SH-SY5Y (cell line): ENCODE data around the gene TICAM1.

Source experiments
- GATA2 ChIP-seq: IDR thresholded peaks from 2 replicates; pipeline ENCODE4 v1.6.1; 2011; ENCODE audit warnings: mild to moderate bottlenecking, low read depth, low read length
- GATA3 ChIP-seq: IDR thresholded peaks from 2 replicates; pipeline ENCODE4 v1.6.1; 2011; ENCODE audit warnings: low read depth, mild to moderate bottlenecking, low read length, moderate library complexity

- TF ChIP-seq GATA2: no peak
- no peak for TF ChIP-seq GATA3
Measured at GRCh38 chr19:4815426-4816201, 15.9 kb downstream of the TICAM1 start.
